Left lung (tissue), 10 donors: ENCODE results near the gene WNT3A. TPM values are rescaled to one million over a fixed set of nuclear protein-coding genes. Genes with fewer than 3 reads are reported as not detected.

Source experiments
- ATAC-seq: fragments of 200-7000 bp; cut with Tn5 transposase; one replicate; pipeline ENCODE4 v1.9.1; 2020; ENCODE audit warnings: moderate library complexity
- DNase-seq, 4 donors: peaks; one replicate each; pipeline ENCODE4 v3.0.0-alpha.2; 2013 to 2020
- H3K27ac ChIP-seq, 2 donors: fragments of 200-600 bp; sonication (generic) in 1 of 2; one replicate each; pipeline versions ENCODE4 v1.5.0 to v1.8.0; 2020 to 2021
- H3K27me3 ChIP-seq, 2 donors: fragments of 200-600 bp; sonication (generic) in 1 of 2; one replicate each; pipeline versions ENCODE4 v1.5.0 to v1.8.0; 2020 to 2021
- H3K36me3 ChIP-seq, 2 donors: fragments of 200-600 bp; sonication (generic) in 1 of 2; one replicate each; pipeline versions ENCODE4 v1.5.0 to v1.8.0; 2020 to 2021
- H3K4me1 ChIP-seq, 2 donors: fragments of 200-600 bp; one replicate each; pipeline ENCODE4 v1.8.0; 2021
- H3K4me3 ChIP-seq, 2 donors: fragments of 200-600 bp; sonication (generic) in 1 of 2; one replicate each; pipeline versions ENCODE4 v1.5.0 to v1.8.0; 2020 to 2021; ENCODE audit warnings: mild to moderate bottlenecking in 1 of 2
- H3K9me3 ChIP-seq, 2 donors: fragments of 200-600 bp; sonication (generic) in 1 of 2; one replicate each; pipeline versions ENCODE4 v1.5.0 to v1.8.0; 2020 to 2021
- CTCF ChIP-seq, 2 donors: fragments of 200-600 bp; sonication (generic) in 1 of 2; IDR thresholded peaks; one replicate each; pipeline versions ENCODE4 v1.5.0 to v1.8.0; 2021; ENCODE audit warnings: antibody characterized with exemption in 2 of 2
- intact Hi-C, 2 donors: fragments of 100-400 bp; cut with DNase I; formaldehyde crosslinking; loops; one replicate each; pipeline versions ENCODE4 v1.11.2 to v1.14.2; 2022
- polyA plus RNA-seq, 6 donors: library from polyadenylated mRNA; unstranded; fragments of 120-200 nt; gene quantifications; one replicate each; pipeline ENCODE4 v1.2.1, GENCODE V29; 2013; ENCODE audit not compliant: insufficient read length in 6 of 6
- total RNA-seq, 2 donors: library from RNA; stranded (reverse); fragmentation: NEBNext Ultra II Directional; extraction: Animal tissue kit (Norgen Biotek cat#: 25700); gene quantifications; one replicate each; pipeline ENCODE4 v1.2.1, GENCODE V29; 2021
- donor health status: DM: no; HTN: yes; CAD: no.
- donor health status: DM: no; HTN: no; CAD: no.

Gene WNT3A
- total and polyA plus RNA-seq, 8 donors, result 0.06 to 1.5 (median 0.11) TPM; not detected in 2

GRCh38 chr1:228007049-228007800 is 427 bp downstream of the WNT3A start:
- intact Hi-C loops, result no loop called here
- H3K27me3 ChIP-seq, result peaks cover 53 to 97% of the 10 kb centered on the region in 2 donors
- no peaks in the 10 kb centered on the region for H3K9me3 ChIP-seq
- no peak overlapping the region for H3K27ac ChIP-seq
- no peak for ATAC-seq
- H3K4me3 ChIP-seq, result peak overlapping the region in 1 of 2 donors; percentile 21
- no peaks in the 10 kb centered on the region for H3K36me3 ChIP-seq
- DNase-seq, result no peak
- TF ChIP-seq CTCF (IDR thresholded peaks at IDR 0.05), result no peak
- peaks cover 0 to 6% of the 10 kb centered on the region in 2 donors for H3K4me1 ChIP-seq

GRCh38 chr1:228007801-228008341 is 1.1 kb downstream of the WNT3A start:
- intact Hi-C loops, result no loop called here
- DNase-seq, result no peak
- no peak for ATAC-seq
- no peak for TF ChIP-seq CTCF (IDR thresholded peaks at IDR 0.05)
- peaks cover 53 to 99% of the 10 kb centered on the region in 2 donors for H3K27me3 ChIP-seq
- no peak overlapping the region for H3K27ac ChIP-seq
- H3K4me1 ChIP-seq, result peaks cover 0 to 6% of the 10 kb centered on the region in 2 donors
- no peaks in the 10 kb centered on the region for H3K36me3 ChIP-seq
- peak overlapping the region in 1 of 2 donors; percentile 21 for H3K4me3 ChIP-seq
- H3K9me3 ChIP-seq, result no peaks in the 10 kb centered on the region

GRCh38 chr1:228008391-228009115 is 1.8 kb downstream of the WNT3A start:
- H3K27me3 ChIP-seq, result peaks cover 53 to 99% of the 10 kb centered on the region in 2 donors
- intact Hi-C loops, result no loop called here
- ATAC-seq (no peak), DNase-seq (no peak)
- no peaks in the 10 kb centered on the region for H3K36me3 ChIP-seq
- no peak for TF ChIP-seq CTCF (IDR thresholded peaks at IDR 0.05)
- no peak overlapping the region for H3K27ac ChIP-seq
- no peaks in the 10 kb centered on the region for H3K9me3 ChIP-seq
- H3K4me3 ChIP-seq, result peak overlapping the region in 1 of 2 donors; percentile 21
- H3K4me1 ChIP-seq, result peaks cover 0 to 6% of the 10 kb centered on the region in 2 donors

GRCh38 chr1:228009116-228009827 is 2.5 kb downstream of the WNT3A start:
- intact Hi-C loops, result no loop called here

More at GRCh38 chr1:228009116-228009827, 2.5 kb downstream of the WNT3A start:
- H3K4me1 ChIP-seq, result peaks cover 0 to 6% of the 10 kb centered on the region in 2 donors
- ATAC-seq (no peak), DNase-seq (no peak)
- H3K9me3 ChIP-seq, result no peaks in the 10 kb centered on the region
- no peak for TF ChIP-seq CTCF (IDR thresholded peaks at IDR 0.05)
- no peak overlapping the region for H3K4me3 ChIP-seq
- no peak overlapping the region for H3K27ac ChIP-seq
- no peaks in the 10 kb centered on the region for H3K36me3 ChIP-seq
- H3K27me3 ChIP-seq, result peaks cover 48 to 96% of the 10 kb centered on the region in 2 donors
